D341Med (cell line): Measurements from ENCODE around the gene C16orf96.

ENCODE experiments used
- DNase-seq: peaks from one replicate; pipeline ENCODE4 v3.0.0; 2012; ENCODE audit warnings: low spot score

Gene C16orf96

GRCh38 chr16:4556112-4556511, at the start of gene C16orf96:
Gene C16orf96, plus strand, starts transcription at chr16:4556340. Its CDS starts 150 bp downstream, at chr16:4556490.
- DNase-seq = no peak

DNA sequence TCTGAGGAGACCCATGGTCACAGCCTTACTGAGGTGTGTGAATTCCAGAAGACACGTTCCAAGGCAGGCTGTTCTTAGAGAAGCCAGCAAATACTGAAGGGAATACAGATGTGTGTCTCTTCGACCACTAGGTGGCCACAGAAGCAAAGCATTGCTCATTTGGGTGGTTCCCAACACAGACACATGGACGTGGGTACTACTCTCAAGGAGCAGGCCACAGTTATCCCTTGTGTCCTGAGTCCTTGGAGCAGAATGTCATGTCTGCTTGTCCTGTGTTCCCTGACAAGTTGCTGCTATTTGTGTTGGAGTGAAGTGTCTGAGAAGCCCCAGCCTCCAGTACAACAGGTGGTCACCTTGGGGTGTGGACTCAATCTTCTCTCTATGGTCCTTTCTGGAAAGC, 49.7 kb upstream of the C16orf96 start:
- DNase-seq = peak; percentile 73

GRCh38 chr16:4507588-4508345, 48.4 kb upstream of the C16orf96 start:
- no peak for DNase-seq

- DNase-seq = no peak
Observed at GRCh38 chr16:4508806-4509205, 47.3 kb upstream of the C16orf96 start.

DNA sequence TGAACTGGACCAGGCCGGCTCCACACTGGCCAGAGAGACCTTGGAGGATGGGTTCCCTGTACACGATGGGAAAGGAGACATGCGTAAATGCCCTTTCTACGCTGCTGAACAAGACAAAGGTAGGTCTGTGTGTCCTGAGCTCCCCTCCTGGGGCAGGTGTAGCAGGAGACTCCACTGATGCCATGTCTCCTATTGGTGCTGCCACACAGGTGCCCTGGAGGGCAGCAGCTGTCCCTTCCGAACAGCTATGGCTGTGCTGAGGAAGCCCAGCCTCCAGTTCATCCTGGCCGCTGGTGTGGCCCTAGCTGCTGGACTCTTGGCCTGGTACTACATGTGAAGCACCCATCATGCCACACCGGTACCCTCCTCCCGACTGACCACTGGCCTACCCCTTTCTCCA, 46.7 kb upstream of the C16orf96 start:
- no peak for DNase-seq

DNA sequence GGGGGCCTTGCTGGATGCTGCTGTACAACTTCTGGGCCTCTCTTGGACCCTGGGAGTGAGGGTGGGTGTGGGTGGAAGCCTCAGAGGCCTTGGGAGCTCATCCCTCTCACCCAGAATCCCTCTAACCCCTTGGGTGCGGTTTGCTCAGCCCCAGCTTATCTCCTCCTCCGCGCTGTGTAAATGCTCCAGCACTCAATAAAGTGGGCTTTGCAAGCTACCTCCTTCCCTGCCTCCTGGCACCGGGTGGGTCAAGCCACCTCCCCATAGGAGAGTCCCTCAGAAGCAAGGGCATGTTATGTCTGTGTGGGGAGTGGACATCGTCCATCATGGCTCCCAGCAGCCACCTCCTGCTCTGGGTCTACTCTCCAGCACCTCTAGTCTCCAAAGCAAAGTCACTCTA, 46.0 kb upstream of the C16orf96 start:
- no peak for DNase-seq

DNA sequence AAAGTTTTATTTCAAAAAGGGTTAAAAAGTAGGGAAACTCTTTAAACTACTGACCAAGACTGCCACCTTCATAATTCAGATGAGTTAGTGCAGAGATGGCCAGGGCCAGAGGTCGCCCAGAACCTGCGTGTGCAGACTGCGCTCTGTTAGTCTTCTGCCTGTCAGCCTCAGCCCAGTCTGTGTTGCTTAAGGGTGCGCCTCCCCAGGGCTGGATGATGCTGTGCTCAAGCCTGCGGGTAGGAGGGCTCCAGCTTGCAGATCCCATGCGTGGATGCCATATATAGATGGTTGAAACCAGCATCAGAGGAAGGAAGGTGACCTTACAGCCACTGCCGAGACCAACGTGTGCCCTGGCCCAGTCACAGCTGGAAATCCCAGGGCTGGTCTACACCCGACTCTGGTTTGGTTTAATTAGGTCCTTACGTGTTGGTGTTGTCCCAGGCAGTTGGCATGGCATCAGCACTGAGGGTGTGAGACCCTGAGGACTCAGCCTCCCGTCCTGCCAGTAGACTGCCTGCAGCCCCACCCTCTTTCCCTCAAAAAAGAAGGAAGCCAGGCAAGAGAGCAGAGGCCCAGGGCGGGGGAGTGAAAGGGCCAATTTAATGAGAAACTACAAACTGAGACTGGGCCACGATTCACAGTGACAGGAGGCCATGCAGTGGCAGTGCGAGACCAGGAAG, 45.3 kb upstream of the C16orf96 start:
- DNase-seq = no peak

DNA sequence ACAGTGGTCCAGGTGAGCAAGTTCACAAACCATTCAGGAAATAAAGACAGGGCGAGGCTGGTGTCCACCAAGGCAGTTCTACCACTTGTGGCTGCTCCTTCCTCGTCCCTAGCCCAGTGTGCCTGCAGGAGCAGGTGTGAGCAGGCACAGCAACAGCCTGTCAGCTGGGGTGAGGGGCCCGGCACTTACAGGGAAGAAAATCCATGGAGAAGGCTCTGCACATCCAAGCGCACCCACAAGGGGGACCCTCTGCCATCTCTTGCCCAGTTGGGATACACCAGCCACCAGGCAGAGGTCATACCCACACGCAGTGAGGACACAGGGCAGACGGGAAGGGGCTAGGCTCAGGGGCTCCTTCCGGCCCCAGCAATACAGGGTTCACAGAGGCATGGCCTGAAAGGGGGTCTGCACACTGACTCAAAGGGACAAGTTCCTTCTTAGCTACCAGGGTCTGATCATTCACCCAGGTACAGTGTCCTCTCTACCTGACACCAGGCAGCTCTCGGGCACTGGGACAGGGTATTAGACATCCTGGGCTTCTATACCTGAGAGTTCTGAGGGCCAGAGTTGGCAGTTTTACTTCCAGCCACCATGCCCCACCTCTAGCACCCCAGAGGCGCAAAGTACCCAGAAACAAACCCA, 44.6 kb upstream of the C16orf96 start:
- DNase-seq = peak; percentile 85

DNA sequence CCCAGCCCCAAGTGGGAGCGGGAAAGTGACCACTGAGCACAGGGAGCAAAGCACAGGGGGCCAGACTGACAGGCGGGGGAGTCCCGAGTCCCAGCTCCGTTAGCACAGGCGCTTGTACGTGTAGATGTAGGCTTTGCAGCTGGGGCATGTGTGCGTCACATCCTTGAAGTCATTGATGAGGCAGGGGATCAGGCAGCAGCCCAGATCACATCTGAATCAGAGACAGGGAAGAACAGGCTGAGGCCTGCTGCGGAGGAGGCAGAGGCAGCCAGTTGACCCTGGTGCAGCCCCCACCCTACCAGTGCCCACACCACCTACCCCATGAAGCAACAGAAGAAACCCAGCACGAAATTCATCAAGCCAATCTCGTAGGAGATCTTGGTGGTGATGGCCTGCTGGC, 43.7 kb upstream of the C16orf96 start:
- DNase-seq = no peak

DNA sequence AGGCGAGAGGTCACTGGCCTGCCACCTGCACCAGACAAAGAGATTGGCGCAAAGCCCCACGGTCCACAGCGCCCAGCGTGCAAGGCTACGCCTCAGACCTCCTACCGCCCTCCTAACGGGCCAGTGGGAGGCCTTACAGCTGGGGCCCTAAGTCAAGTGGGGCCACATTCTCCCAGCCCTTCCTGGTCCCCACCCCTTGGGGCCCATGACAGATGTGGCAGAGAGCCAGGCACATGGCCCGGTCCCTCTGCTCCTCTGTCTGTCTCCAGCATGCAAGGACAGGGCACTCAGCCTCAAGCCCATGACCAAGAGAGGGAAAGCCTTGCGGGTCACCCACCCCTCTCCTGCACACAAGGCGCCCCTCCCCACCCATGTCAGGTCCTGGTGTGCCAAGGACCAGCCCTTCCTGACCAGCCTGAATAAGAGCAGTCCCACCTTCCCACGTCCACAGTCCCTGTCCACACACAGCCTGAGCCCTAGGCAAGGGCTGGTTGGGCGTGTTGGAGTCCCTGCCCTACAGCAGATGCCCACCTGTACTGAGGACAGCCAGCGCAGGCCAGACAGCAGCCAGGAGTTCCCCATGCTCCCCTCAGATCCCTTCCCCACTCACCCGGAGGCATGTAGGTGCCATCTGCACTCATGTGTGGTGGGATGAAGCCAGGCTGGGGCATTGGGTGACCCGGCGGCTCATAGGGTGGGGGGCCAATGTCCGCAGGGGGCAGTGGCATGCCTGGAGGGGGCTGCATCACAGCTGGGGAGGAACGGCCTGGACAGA, 42.9 kb upstream of the C16orf96 start:
- DNase-seq = no peak

DNA sequence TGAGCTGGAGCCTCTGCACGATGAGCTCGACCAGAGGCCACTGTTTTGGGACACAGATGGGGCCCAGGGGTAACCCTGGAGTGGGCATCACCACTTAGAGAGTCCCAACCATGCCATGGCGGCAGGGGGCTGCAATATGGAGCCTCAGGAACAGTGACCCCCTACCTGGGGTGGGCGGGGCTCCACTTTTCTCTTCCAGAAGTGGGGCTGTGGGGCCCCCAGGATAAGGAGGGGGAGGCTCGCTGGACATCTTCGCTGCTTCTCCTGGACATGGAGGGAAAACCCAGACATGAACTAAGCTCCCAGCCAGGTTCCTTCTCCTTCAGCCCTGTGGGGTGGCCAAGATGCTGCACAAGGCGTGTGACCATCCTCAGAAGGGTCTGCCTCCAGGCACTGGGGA, 42.3 kb upstream of the C16orf96 start:
- no peak for DNase-seq

DNA sequence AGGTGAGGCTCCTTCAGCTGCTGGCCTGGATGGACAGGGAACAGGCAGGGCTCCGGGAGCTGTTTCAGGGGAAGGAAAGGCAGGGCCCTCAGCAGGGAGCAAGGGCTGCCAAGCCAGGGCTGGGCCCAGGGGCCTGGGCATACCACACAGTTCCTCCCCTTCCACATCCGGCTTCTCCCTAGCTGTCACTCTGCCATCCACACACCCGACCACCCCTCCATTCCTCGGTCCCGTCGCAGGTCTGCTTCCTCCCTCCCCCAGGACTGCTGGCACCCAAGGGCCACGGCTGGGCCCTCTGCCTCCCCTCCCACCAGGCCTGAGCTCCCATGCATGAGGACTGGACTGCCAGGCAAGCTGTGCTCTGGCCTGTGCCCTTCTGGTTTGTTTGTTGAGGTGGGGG, 41.5 kb upstream of the C16orf96 start:
- DNase-seq = no peak

DNA sequence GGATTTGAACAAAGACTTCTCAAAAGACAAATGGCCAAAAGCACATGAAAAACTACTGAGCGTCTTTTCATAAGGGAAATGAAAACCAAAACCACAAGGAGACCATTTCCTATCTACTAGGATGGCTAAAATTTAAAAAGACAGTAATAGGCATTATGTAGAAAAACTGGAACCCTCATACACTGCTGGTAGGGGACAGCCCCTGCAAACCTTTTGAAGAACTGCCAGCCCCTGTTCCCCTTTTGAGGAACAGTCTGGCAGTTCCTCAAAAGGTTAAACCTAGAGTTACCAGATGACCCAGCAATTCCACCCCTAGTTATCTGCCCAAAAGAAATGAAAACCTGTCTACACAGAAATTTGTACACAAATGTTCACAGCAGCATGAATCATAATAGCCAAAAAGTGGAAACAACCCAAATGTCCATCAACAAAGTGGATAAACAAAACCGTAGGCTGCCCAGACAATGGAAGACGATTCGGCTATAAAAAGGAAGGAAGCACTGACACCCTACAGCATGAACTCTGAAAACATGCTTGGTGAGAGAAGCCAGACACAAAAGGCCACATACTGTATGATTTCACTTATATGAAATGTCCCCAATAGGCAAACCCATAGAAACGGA, 40.4 kb upstream of the C16orf96 start:
- no peak for DNase-seq

GRCh38 chr16:4517812-4518680, 38.1 kb upstream of the C16orf96 start:
- DNase-seq = peak; percentile 75

- DNase-seq = peak; percentile 61
Observed at GRCh38 chr16:4519274-4520058, 36.7 kb upstream of the C16orf96 start.

DNA sequence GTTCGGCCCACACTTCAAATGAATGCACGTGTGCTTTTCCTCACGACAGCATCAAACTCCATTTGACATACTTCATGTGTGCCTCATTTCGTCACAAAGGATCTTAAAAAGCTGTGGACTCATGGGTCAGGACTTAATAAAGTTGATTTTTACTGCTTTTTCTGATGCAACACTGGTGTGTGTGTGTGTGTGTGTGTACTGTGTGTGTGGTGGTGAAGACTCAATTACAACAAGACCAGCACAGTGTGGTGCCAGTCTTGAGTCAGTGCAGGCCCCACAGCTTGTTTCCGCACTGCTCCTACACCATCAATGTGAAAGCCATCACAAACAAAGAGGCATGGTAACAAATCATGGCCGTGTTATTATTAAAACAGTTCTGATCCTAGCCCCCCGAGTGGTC, 35.2 kb upstream of the C16orf96 start:
- no peak for DNase-seq

GRCh38 chr16:4522051-4522581, 34.0 kb upstream of the C16orf96 start:
- peak; percentile 90 for DNase-seq

GRCh38 chr16:4523686-4524085, 32.5 kb upstream of the C16orf96 start:
- DNase-seq = no peak

- no peak for DNase-seq
Observed at GRCh38 chr16:4524571-4524970, 31.6 kb upstream of the C16orf96 start.

DNA sequence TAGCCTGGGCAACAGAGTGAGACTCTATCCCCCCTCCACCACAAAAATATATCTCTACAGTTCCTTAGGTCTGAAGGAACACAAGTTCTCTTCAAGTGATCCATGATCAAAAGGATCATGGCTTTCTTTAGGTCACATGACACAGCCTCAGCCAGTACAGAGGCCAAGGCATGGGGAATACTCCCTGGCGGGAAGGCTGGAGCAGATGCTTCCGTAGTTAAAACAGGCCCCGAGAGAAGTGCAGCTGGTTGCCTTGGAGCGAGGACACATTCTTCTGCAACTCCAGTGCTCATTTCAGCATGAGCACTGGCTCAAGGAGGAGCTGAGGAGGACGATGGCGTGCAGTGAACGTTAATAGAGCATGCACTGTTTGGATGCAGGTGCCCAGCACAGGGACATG, 31.1 kb upstream of the C16orf96 start:
- DNase-seq = no peak
